ENCODE data around the gene LIPE.

The LIPE gene

DNA sequence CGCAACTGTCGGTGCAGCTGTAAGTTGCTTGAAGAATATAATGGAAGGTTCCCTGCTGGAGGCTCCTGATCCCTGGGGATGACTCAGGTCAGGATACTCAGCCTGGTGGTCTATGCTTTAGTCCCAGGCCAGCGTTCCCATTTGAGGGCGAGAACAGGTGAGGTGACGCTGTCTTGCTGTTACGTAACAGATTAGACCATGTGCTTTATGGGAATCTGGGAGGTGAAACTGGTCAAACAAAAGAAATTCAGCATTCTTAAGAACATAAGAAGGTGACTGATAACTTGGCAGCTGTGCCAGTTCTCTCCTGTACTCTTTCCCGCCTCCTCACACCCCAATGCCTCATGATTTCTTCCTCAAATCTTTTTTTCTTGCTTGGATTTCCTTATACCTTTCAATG, 15.6 kb upstream of the LIPE start, which contains the start of gene CXCL17:
CXCL17 (minus strand) TSS at position 114 of the 400 bp plus-strand sequence. CDS start 114 bp downstream, outside the sequence.
- DNase-seq, result no peak

DNA sequence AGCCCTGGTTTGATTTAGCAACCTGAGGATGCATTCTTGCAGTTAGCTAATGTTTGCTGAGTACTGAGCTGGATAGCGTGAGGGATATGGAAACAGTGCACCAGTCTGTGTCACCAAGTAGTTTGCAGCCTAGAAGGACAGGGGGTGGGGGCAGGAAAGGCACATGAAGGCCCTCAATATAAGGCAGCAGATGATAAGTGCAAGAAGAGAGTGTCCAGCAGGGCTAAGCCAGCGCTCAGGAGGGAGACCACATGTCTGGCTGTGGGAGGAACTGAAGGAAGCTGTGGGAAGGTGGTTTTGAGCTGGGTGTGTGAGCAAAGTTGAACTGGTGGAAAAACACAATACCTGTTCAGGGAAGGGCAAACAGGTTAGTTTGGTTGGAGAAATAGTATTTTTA, 13.9 kb upstream of the LIPE start:
- DNase-seq, result no peak

DNA sequence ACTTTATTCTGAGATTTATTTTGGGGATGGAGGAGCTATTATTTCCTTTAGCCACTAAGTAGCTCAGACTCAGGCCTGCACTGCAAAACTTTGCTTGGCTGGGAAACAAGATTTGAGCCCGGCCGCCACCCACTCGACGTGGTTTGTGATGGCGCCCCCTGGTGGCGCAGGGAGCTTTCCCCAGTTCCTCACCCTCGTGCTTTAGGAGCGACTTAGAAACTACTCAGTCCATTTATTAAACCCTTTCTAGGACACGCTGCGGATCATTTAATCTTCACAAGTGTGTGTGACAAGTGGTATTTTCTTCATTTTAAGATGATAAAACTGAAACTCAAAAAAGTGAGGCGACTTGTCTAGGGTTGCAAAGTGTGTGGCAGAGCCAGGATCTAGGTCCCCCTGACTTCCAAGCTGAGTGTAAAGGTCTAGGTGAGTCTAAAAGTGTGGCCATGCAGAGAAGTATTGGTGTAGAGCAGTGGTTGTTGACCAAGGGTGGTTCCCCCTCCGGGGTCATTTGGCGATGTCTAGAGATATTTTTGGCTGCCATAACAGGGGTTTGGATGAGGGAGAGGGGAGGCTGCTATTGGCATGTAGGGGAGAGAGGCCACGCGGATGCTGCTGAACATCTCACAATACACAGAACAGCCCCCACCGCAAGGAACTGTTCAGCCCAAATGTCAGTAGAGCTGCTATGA, 13.3 kb upstream of the LIPE start:
- peak; percentile 85 for DNase-seq

DNA sequence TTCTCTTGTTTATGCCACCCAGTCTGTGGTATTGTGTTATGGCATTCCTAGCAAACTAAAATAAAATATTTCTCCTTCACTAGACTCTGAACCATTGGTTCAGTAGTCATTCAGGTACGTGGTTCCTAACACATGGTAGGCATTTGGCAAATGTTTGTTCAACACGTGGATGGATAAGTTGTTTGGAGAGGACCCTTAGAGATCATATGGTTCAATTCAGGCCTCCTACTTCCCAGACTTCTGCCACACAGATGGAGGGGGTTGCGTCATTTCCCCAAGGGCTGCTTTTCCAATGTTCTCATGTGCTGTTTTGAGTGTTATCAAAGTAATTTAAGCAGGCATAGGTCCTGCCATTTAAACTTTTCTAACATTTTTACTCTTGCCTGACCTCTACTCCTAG, 8.8 kb upstream of the LIPE start:
- no peak for DNase-seq

DNA sequence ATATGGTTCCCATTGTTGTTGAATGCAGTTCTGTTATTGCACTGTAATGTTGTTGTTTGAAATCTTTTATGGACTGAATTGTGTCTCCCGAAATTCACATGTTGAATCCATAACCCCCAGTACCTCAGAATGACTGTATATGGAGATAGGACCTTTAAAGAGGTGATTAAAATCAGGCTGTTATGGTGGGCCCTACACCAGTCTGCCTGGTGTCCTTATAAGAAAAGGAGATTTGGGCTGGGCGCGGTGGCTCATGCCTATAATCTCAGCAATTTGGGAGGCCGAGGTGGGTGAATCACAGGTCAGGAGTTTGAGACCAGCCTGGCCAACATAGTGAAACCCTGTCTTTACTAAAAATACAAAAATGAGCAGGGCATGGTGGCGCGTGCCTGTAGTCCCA, 8.1 kb upstream of the LIPE start:
- no peak for DNase-seq

DNA sequence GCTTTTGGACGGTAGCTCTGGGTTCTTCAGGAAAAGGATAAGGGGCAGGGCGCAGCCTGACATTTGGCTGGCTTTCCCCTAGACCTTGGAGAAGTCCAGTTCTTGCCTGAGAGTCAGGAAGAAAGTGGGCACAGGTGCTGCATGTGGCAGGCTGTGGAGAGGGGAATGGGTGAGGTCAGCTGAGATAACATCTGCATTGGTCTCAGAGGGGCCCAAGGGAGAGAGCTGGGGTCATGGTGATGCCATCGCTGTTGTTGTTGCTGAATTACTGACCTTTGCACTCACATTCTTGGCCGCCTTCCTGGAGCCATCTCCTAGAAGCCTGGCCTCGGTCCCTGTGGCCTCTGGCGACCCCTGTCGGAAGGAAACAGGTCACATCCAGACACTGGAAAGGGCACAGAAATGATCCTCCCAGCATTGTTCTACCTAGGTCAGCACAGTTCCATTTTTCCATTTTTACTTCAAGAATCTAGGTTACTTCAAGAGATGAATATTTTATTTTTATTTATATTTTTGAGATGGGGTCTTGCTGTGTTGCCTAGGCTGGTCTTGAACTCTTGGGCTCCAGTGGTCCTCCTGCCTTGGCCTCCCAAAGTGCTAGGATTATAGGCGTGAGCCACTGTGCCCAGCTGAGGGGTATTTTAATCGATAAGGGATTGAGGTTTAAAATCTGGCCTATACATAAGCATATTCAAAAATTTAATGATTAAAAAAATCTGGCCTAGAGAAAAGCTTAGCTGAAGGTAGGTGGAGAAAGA, 6.5 kb upstream of the LIPE start:
- DNase-seq, result peak; percentile 75

DNA sequence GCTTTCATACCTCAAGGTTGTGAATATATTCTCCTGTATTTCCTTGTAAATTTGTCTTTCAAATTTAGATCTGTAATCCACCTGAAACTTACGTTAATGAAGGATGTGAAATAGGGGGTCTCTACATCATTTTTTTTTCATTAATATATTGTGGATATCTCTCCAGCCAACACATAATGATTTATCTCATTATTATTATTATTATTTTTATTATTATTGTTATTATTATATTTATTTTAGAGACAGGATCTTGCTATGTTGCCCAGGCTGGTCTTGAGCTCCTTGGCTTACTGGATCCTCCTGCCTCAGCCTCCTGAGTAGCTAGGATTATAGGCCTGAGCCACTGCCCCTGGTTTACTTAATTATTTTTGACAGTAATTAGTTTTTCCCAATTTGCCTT, 4.3 kb upstream of the LIPE start:
- no peak for DNase-seq

DNA sequence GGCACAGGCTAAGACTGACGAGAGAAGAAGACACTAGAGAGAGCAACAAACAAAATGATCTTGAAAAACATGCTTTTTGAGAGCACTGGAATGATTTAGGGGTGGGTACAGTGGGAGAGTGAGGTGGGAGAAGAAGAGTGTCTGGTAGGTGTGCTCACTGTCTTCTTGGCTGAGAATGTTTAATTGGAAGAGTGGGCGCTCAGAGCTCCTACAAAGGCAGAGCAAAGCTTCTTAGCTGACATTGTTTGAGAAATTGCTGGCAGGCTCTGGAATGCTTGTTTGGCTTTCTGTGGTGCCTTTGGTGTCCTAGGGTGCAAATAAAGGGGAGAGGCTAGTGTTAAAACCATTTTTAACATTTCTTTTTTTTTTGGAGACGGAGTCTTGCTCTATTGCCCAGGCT, 1.5 kb upstream of the LIPE start:
- no peak for DNase-seq

DNA sequence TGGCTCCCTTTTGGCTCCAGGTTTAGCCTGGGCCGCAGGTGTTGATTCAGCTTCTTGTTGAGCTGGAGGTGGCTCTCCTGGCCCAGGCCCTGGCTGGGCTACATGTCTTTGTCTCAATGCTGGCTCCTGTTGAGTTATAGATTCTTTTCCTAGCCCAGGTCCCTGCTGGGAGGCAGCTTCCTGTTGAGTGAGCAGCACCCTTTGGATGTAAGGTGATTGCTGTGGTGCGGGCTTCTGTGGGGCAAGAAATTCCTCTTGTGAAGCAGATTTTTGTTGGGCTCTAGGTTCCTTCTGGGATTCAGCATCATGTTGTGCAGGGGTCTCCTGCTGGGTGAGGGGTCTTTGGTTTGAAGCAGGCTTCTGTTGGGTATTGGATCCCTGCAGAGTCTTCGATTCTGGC, 545 bp downstream of the LIPE start:
- no peak for DNase-seq

DNA sequence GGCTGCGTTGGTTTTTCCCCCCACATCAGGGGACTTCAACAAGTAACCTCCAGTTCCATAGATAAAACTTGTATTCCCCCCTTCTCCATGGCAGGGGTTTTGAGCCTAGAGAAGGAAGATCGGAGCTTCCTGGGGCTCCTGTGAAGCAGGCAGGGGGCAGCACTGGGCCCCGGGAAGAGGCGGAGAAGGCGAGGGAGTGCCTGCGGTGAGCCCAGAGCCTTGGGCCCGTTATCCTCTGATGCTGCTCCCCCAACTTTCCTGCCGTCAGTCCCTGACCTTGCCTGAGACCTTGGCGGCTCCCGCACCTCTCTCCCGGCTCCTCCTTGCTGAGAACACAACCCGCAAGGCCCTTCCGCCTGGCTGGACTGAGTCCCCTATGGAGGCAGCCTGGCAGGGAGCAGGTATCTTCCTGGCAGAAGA, 2.5 kb downstream of the LIPE start:
- no peak for DNase-seq

DNA sequence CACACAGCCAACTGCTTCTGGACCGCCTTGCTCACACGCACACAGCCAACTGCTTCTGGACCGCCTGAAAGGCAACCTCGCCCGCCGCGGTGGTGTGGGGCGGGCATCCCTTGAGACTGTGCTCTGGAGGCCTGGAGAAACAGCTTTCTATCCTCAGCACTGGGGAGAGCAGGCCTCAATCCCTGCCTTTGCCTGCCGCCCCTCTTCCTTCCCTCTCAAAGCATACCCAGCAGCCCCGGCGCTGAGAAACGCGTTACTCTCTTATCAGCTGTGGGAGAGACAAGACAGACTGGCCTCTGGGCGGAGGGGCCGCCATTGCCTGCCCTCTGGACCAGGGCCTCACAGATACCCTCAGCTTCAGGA, 2.9 kb downstream of the LIPE start:
- DNase-seq, result no peak

DNA sequence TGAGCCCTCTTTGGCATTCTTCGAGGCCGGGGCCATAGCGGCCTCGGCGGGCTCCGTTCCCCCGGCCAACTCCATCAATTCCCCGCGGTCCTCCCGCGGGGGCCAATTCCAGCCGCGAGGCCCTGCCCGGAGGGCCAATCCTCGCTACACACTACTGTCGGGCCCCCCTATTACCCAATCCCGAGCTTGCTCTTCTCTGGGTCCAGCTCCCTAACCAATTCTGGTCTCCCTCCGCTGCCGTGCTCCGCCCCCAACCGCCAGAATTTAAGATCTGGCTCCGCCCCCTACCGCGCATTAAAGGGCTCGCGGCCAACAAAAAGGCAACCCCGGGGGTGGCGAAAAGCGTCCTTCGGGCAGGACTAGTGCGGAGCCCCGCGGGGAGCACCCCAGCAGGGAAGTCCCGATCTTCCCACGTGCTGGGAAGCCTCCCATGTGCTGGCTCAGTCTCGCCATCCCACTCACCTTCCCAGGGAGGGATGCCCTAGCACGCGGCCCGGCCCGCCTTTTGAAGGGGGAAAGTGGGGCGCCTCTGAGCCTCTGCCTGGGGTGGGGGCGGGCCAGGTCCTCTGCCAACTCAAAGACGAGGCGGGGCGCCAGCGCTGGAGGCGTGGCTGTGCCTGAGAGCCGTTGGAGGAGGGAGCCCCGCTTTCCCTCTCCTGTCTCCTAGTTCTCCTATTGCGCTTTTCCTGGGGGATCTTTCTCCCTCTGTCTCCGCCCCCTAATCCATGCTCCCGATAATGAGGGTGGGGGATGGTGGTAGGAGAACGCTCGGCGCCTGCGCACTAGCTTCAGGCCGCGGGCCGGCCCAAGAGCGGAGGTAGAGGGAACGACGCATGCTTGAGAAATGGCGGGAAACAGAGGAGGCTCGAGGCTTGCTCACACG, 3.5 kb downstream of the LIPE start:
- DNase-seq, result peak; percentile 90

DNA sequence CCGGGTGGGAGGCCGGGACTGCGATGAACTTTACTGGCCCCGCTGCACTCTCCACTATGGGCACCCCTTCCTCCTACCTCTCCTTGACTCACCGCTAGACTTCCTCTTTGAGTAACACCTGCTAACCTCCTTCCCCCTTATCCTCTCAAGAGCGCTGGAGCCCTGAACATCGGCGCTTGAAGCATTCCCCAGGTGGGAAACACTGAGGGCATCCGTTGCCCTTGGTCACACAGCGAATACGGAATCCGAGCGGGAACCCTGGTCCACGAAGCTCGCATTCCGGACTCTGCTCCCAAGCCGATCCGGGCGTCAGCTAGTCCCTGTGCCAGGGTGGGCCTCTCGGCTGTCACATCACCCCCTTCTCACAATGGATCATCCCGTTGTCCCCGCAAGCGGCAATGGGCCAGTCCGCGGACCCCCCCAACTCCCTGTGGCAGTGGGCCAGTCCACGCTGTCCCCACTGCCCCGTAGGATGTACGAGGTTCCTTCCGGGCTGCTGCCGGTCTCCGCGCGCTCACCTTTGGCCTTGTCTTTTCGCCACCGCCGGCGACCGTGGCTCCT, 4.2 kb downstream of the LIPE start:
- peak; percentile 58 for DNase-seq

DNA sequence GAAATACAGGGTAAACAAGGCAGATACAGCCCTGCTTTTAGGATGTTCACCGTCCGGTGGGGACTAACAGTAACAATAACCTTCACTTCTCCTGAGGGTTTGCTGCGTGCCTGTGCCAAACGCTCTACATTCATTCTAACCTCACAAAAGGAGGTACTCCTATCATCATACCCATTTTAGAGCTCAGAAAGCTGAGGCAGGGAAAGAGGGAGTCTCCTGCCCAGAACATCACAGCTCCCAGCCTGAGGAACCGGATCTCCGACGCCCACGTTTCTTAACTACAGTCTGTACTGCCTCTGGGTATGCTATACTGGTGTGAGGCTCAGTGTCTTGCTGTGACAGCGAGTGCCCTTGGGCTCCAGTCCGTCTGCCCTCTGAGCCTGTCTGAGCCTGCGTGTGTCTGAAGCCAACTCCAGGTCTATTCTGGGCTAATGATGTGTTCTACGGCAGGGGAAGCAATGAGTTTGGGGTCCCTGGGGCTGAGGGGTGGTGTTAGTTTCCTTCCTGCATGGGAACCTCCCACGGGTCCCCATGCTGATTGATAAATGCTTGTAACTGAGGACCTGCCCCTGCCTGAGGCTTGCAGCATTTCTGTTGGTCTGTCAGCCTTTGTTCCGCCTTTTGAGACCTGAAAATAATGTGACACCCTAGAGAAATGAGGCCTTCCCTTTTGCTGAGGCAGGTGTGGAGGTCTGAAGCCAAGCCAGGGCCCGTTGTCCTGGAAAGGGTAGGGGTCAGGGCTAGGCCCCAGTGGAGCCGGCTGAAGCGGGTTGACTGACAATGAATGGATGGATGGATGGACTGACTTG, 4.9 kb downstream of the LIPE start:
- no peak for DNase-seq

DNA sequence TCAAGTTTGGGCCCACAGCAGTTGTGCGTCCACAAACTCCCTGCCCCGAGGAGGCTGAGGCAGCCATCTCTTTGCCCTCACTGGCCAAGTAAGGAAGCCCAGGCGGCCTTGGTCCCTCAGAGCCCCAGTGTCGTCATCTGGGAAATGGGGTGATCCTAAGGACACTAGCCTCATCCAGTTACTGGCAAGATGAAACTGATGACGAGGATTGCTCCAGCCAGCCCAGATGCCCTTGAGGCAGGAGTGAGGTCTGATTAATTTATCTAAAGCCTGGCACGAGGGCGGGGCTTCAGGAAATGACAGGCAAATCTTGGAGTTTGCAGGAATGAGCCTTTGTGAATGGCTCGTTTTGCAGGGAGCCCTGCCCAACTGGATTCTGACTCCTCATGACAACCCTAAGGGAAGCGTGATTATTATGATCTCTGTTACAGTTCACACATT, 5.6 kb downstream of the LIPE start:
- no peak for DNase-seq

DNA sequence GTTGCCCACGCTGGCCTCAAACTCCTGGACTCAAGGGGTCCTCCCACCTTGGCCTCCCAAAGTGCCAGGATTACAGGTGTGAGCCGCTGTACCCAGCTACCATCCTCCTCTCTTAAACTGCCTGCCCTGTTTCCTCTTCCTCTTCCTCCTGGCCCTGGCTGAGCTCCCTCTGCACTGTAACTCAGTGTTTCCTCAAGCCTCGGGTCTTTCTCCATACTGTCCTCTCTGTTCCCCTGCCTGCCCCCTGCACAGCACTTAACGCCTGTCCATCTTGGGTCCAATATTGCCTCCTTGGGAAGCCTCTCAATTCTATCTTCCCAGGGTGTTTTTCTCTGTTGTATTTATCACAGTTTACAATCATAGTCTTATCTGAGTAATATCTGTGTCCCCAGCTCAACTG, 6.1 kb downstream of the LIPE start:
- DNase-seq, result no peak

DNA sequence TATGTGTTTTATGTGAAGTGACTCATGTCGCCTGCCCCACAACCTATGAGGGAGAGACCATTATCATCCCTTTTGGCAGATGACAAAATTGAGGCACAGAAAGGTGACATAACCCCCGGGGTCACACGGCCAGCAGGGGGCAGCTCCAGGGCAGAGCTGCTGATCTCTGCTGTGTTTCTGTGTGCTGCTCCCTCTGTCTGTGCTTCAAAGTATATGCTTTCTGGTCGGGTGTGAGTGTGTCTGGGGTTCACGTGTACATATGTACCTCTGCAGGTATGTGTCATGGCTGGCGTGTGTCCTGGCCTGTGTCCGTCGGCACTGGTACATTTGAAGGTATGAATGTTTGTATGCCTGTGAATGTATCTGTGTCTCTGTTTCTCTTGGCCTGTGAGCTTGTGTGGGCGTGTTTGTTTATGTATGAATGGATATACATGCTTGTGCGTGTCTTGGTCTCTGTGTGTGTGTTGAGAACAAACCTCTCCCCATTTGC, 7.1 kb downstream of the LIPE start:
- DNase-seq, result peak; percentile 66

DNA sequence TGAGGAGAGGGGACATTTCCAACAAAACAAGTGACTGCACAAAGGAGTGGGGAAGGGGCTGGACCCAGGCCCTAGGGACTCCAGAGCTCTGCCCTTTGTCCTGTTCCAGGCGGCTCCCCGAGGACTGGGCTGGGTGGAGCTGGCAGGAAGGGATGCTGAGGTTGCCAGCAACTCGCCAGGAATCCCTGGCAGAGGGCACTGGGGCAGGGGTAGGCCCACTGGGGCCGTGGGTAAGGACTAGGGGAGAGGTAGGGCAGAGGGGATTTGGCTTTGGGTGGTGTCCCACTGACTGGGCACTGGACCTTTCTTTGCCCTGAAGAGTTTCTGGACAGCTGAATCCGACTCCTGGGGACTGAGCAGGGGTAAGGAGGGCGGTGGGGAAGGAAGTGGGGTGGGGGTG, 7.9 kb downstream of the LIPE start:
- no peak for DNase-seq

DNA sequence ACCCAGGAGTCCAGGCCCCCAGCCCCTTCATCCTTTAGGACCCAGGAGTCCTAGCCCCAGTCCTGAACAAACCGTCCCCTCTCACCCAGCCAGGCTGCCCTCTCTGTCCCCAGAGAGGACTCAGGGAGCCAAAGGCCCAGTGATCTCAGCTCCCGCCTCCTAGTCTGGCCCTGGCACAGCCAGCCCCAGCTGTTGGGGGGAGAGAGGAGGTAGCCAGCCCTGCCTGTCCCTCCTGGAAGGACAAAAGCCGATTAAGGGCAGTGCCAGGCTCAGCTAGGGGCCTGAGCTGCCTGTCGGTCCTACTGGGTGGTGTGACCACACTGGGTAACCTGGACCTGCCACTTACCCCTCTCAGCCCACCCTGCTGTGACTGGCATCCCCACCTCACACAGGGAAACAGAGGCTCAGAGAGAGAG, 14.5 kb downstream of the LIPE start:
- DNase-seq, result no peak

DNA sequence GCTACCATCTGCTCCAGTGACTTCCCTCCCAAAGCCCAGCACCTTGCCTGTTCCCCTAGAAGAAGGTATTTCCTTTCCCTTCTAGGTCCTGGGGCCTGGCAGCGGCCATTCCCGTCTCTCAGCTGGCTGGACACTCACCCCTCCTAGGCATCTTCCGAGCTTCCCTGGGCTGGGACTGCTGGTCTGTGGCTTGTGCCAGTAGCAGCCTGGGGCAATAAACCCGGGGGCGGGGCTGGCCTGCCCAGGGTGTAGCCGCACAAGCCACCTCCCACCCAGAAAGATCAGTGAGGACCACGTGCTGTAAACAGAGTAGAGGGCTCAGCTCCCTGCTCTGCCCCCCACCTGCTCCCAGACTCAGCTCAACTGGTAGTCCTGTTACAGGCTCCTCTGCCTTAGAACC, 15.0 kb downstream of the LIPE start:
- DNase-seq, result peak; percentile 83

DNA sequence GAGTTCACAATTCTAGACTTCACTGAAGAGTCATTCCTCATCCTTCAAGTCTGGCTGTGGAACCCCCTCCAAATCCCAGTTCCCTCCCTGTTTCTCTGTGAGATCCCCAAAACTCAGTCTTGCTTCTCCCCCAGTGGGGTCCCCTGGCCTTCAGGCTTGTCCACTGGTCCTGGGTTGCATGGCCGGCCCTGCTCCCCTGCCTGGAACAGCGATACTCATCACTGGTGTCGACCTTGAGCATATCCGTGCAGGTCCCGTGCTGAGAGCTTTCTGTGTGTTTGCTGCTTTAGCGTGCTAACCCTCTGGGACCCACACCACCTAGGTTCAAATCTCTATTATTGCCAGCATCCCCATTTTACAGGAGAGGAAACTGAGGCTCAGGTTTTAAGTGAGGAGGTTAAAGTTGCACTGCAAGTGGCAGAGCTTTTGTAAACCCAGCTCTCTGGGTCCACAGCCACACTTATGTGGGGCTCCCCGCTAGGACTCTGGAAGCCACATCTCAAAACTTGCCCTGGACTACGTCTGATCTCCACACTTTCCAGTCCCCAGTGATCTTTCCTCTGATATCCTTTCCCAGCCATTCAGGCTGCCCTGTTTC, 15.5 kb downstream of the LIPE start:
- no peak for DNase-seq

DNA sequence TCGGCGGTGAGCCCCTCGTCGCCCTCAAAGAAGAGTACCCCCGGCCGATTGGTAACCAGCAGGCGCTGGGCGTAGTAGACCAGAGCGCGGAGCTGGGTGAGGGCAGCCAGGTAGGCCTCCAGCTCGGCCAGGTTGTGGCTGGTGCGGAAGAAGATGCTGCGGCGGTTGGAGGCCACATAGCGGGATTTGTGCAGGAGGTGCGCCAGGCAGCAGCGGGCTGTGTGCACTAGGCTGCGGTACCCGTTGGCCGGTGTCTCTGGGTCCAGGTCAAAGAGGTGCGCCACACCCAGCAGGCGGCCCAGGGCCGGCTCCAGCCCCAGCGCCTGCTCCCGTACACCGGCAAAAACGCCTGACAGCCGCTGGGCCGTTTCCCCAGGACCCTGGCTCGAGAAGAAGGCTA, 16.8 kb downstream of the LIPE start:
- DNase-seq, result no peak

All from NCI-H82 (cell line).